COLO668 (cell line): ENCODE measurements around the gene NUP43.
"Not testable (repeated sequence)": the region's sequence is repeated elsewhere in the genome, so short reads cannot be mapped to it uniquely, and the experiment has no call there.

Experiments used
- DNase-seq: peaks from one replicate; lab custom pipeline; 2025; ENCODE audit not compliant: unreplicated experiment; lab: John Stamatoyannopoulos, UW

NUP43 gene

DNA sequence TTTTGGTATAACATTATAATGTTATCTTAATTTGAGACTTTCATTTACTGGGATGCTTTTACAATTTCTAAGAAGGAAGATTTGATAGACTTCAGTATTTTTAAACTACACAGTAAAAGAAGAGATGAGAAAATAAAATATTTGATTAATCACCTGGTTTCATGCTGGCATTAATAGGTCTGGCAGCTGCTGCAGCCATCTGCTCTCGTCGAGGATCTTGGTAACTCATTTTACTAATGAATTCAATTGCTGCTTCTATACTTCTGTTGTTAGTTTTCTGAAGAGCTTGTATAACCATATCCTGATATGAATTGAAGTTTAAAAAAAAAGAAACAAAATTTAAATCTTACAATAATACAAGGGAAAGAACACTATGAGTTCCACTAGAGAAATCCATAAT is 51.4 kb downstream of the NUP43 start:
- no peak for DNase-seq

DNA sequence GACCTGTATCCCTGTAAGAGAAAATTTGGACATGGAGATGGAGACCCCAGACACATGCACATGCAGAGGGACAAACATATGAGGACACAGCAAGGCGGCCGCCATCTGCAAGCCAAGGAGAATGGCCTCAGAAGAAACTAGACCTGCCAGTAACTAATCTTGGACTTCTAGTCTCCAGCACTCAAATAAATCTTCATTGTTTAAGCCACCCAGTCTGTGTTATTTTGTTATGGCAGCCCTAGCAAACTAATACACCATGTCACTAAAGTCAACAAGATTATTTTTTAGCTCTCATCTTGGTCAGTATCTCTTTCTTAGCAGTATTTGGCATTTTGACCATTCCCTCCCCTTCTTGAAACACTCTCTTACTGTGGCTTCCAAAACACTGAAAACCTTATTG is 55.1 kb downstream of the NUP43 start:
- no peak for DNase-seq

DNA sequence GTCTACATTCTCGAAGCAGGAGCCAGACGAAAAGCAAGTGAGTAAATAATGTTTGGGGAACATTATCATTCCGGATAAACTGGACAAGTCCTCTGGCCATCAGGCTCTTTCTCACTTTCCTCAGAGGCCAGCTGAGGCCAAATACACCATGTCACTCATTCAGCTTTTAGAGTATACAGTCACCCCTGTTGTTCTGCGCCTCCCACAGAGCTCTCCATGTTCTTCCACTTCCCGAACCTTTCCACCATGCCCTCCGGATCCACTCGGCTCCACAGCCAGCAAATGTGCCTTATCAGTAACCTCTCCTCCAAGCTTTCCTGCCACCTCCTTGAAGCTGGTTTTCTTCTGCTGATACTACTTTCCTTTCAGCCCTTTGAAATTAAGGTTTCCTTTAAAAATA is 60.1 kb downstream of the NUP43 start:
- DNase-seq: no peak

DNA sequence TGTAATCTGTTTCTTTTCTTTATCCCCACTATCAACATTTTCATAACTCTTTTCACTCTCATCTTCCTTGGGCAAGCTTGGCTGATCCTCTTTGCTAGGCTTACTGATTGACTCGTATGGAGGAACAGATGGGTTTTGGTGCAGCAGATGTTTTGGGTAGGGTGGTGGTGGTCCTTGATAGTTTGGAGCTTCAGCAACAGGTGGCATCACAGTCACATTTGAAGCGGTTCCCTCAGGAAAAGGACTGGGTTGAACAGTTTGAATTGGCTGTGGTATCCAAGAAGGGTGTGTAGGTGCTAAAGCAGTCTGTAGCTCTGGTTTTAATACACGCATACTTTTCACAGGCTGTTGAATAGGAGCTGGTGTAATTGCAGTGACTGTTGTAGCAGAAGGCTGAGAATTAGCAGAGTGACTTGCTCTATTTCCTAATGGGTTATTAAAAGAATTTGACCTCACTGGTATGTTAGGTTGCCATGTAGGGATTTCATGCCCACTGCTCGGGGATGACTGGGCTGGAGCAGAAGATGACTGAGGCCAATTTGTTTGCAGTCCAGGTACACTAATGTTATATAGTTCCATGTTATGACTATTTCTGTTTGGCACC is 63.0 kb downstream of the NUP43 start:
- no peak for DNase-seq

DNA sequence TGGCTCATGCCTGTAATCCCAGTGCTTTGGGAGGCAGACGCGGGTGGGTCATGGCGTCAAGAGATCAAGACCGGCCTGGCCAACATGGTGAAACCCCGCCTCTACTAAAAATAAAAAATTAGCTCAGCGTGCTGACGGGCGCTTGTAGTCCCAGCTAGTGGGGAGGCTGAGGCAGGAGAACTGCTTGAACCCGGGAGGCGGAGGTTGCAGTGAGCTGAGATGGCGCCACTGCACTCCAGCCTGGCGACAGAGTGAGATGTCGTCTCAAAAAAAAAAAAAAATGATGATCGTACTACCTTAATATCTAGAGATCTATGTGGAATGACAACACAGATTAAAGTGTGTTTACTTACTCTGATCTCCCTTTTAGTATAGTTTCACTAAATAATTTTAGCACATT is 64.5 kb downstream of the NUP43 start:
- not testable (repeated sequence) for DNase-seq

DNA sequence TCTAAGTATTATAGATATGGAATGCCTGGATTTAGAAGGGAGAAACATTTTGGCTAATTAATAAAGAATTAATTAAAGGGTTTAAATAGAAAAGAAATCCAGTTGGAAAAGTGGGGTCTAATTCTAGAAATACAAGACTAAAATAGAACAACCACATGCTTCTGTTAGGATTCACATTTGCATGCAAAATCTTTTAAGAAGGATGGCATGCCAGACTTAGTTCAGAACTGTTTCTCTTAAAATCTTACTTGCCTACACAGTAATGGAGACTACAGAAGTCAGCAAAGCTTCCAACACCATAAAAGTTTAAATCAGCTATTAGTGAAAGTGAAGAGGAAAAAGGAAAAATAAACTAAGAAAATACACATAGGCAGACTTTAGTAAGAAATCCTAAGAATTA is 65.1 kb downstream of the NUP43 start:
- DNase-seq: no peak

DNA sequence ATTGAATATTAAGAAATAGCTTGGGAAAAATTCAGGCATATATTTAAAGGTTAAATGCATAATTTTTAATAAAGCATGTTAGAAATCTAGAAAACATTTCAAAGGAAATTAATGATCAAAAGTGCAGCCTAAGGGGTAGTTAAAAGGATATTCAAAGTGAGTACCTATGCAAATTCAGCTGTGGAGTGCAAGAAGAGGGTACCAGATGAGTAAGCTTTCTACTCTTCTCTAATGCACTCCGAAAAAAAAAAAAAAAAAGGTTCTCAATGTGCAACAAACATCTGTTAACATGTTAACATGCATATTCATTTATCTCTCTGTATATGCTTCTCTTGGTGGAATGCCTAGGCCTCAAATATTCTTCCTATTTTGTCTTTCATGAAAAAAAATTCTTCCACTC is 65.8 kb downstream of the NUP43 start:
- DNase-seq: no peak
